Measurements from ENCODE around the gene TRPM1. TPM values are rescaled to one million over a fixed set of nuclear protein-coding genes. Genes with fewer than 3 reads are reported as not detected.

Gene TRPM1
- total and polyA plus RNA-seq, 3 donors from 2014 or later, result 3.6 to 4.4 (median 4.4) TPM

GRCh38 chr15:31136607-31137328 is 35.2 kb upstream of the TRPM1 start:
- Histone ChIP-seq H3K4me3 (no peak overlapping the region), H3K9me3 (no peaks in the 10 kb centered on the region), H3K4me1 (no peaks in the 10 kb centered on the region), H3K27ac (no peak overlapping the region), H3K36me3 (ENCODE audit: low read depth, missing control alignments) (no peaks in the 10 kb centered on the region), H3K27me3 (no peaks in the 10 kb centered on the region)
- no peak for DNase-seq
- TF ChIP-seq CTCF (IDR thresholded peaks at IDR 0.05) (no peak), POLR2A (IDR thresholded peaks at IDR 0.05) (no peak)
- intact Hi-C loops (cut with DNase I; ENCODE audit: low total_unique reads), result loop anchor here (10.0 kb wide), 1 partner anchor 472 kb away; no protein-coding TSS in a partner anchor
- WGBS, 2 donors, result 73 to 78% methylated on average over 6 of the region's 6 CpGs

GRCh38 chr15:31136016-31136415 is 34.5 kb upstream of the TRPM1 start:
- Histone ChIP-seq H3K27me3 (no peaks in the 10 kb centered on the region), H3K4me3 (no peak overlapping the region), H3K9me3 (no peaks in the 10 kb centered on the region), H3K27ac (no peak overlapping the region), H3K4me1 (no peaks in the 10 kb centered on the region), H3K36me3 (ENCODE audit: low read depth, missing control alignments) (no peaks in the 10 kb centered on the region)
- TF ChIP-seq POLR2A (IDR thresholded peaks at IDR 0.05) (no peak), CTCF (IDR thresholded peaks at IDR 0.05) (no peak)
- DNase-seq, result peak; percentile 9
- intact Hi-C loops (cut with DNase I; ENCODE audit: low total_unique reads), result loop anchor here (10.0 kb wide), 1 partner anchor 471 kb away; no protein-coding TSS in a partner anchor
- 83 to 87% methylated on average over 9 of the region's 9 CpGs for WGBS, 2 donors

- DNase-seq, result no peak
- Histone ChIP-seq H3K27me3 (no peaks in the 10 kb centered on the region), H3K4me3 (no peak overlapping the region), H3K4me1 (no peaks in the 10 kb centered on the region), H3K27ac (no peak overlapping the region), H3K36me3 (ENCODE audit: low read depth, missing control alignments) (no peaks in the 10 kb centered on the region), H3K9me3 (no peaks in the 10 kb centered on the region)
- TF ChIP-seq POLR2A (IDR thresholded peaks at IDR 0.05) (no peak), CTCF (IDR thresholded peaks at IDR 0.05) (no peak)
- WGBS, 2 donors, result 88 to 91% methylated on average over 6 of the region's 6 CpGs
- intact Hi-C loops (cut with DNase I; ENCODE audit: low total_unique reads), result loop anchor here (10.0 kb wide), 1 partner anchor 471 kb away; no protein-coding TSS in a partner anchor
These were observed 34.0 kb upstream of the TRPM1 start for GRCh38 chr15:31135523-31135922.

- no peaks in the 10 kb centered on the region for H3K9me3 ChIP-seq
- peaks cover 6% of the 10 kb centered on the region for H3K4me1 ChIP-seq
- 93 to 97% methylated on average over 5 of the region's 5 CpGs for WGBS, 2 donors
- no peaks in the 10 kb centered on the region for H3K27me3 ChIP-seq
- H3K36me3 ChIP-seq (ENCODE audit: low read depth, missing control alignments), result no peaks in the 10 kb centered on the region
- H3K27ac ChIP-seq, result no peak overlapping the region
- no peak overlapping the region for H3K4me3 ChIP-seq
- intact Hi-C loops (cut with DNase I; ENCODE audit: low total_unique reads), result loop anchor here (10.0 kb wide), 1 partner anchor 469 kb away; no protein-coding TSS in a partner anchor
- no peak for DNase-seq
- TF ChIP-seq POLR2A (IDR thresholded peaks at IDR 0.05), result no peak
- TF ChIP-seq CTCF (IDR thresholded peaks at IDR 0.05), result no peak
These were observed 32.4 kb upstream of the TRPM1 start for GRCh38 chr15:31133890-31134289.
